ENCODE results near the gene LYST.

Gene LYST

GRCh38 chr1:235742914-235743599, 123.6 kb downstream of the LYST start:
- no peak overlapping the region for H3K27ac Mint-ChIP-seq
- no peaks in the 10 kb centered on the region for H3K36me3 Mint-ChIP-seq (ENCODE audit: low read depth)
- no peak overlapping the region for H3K4me3 Mint-ChIP-seq
- TF ChIP-seq, protein P1, sequence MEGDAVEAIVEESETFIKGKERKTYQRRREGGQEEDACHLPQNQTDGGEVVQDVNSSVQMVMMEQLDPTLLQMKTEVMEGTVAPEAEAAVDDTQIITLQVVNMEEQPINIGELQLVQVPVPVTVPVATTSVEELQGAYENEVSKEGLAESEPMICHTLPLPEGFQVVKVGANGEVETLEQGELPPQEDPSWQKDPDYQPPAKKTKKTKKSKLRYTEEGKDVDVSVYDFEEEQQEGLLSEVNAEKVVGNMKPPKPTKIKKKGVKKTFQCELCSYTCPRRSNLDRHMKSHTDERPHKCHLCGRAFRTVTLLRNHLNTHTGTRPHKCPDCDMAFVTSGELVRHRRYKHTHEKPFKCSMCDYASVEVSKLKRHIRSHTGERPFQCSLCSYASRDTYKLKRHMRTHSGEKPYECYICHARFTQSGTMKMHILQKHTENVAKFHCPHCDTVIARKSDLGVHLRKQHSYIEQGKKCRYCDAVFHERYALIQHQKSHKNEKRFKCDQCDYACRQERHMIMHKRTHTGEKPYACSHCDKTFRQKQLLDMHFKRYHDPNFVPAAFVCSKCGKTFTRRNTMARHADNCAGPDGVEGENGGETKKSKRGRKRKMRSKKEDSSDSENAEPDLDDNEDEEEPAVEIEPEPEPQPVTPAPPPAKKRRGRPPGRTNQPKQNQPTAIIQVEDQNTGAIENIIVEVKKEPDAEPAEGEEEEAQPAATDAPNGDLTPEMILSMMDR (IDR thresholded peaks at IDR 0.05) = no peak
- DNase-seq = no peak
- no peaks in the 10 kb centered on the region for H3K9me3 Mint-ChIP-seq
- no peaks in the 10 kb centered on the region for H3K27me3 Mint-ChIP-seq (ENCODE audit: low read depth, poor library complexity)
- no peaks in the 10 kb centered on the region for H3K4me1 Mint-ChIP-seq

DNA sequence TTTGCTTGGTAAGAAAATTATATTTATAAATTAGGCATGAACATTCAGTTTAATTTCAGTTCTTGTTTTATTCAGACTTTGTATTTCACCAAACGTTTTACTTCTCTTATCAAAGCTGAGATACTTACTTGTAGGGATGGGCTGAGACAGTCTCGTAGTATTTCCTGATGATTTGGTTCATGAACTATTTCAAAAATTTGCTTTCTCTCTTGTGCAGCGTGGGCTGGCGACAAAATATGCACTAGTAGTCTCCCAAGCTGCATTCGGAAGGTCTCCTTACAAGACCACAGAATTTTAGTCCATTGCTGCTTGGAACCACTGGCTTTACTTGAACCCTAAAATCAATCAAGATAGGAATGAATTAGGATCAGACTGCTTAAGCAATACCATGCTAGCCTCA, 125.4 kb downstream of the LYST start:
- Mint-ChIP-seq H3K27me3 (ENCODE audit: low read depth, poor library complexity) (peaks cover 3% of the 10 kb centered on the region), H3K4me1 (no peaks in the 10 kb centered on the region), H3K27ac (no peak overlapping the region), H3K4me3 (no peak overlapping the region), H3K36me3 (ENCODE audit: low read depth) (no peaks in the 10 kb centered on the region), H3K9me3 (no peaks in the 10 kb centered on the region)
- DNase-seq = no peak
- TF ChIP-seq, protein P1 (IDR thresholded peaks at IDR 0.05) = no peak

GRCh38 chr1:235739631-235740030, 127.1 kb downstream of the LYST start:
- TF ChIP-seq, protein P1 (IDR thresholded peaks at IDR 0.05) = no peak
- H3K4me1 Mint-ChIP-seq = no peaks in the 10 kb centered on the region
- no peak overlapping the region for H3K4me3 Mint-ChIP-seq
- peaks cover 3% of the 10 kb centered on the region for H3K27me3 Mint-ChIP-seq (ENCODE audit: low read depth, poor library complexity)
- DNase-seq = no peak
- H3K36me3 Mint-ChIP-seq (ENCODE audit: low read depth) = no peaks in the 10 kb centered on the region
- no peaks in the 10 kb centered on the region for H3K9me3 Mint-ChIP-seq
- H3K27ac Mint-ChIP-seq = no peak overlapping the region

DNA sequence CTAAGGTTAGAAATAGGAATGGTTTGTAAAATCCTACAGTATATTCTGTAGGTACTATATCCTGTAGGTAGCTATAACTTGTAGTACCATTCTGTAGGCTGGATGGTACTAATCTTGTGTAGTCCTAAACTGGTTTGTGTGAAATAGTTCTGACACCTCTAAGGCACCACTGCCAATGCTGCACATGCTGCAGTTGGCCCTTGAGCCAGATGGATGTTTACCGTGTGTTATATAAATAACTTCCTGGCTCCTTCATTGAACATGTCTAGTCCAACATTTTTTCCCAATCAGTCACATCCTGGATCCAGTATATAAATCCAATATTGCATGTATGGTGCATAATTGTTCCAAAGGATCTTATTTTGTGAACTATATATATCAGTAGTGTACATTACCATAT, 127.6 kb downstream of the LYST start:
- no peak overlapping the region for H3K4me3 Mint-ChIP-seq
- TF ChIP-seq, protein P1 (IDR thresholded peaks at IDR 0.05) = no peak
- H3K27ac Mint-ChIP-seq = no peak overlapping the region
- no peaks in the 10 kb centered on the region for H3K9me3 Mint-ChIP-seq
- no peak for DNase-seq
- H3K27me3 Mint-ChIP-seq (ENCODE audit: low read depth, poor library complexity) = peaks cover 3% of the 10 kb centered on the region
- H3K4me1 Mint-ChIP-seq = no peaks in the 10 kb centered on the region
- no peaks in the 10 kb centered on the region for H3K36me3 Mint-ChIP-seq (ENCODE audit: low read depth)

GRCh38 chr1:235737751-235738150, 129.0 kb downstream of the LYST start:
- H3K9me3 Mint-ChIP-seq = no peaks in the 10 kb centered on the region
- no peaks in the 10 kb centered on the region for H3K36me3 Mint-ChIP-seq (ENCODE audit: low read depth)
- no peak overlapping the region for H3K27ac Mint-ChIP-seq
- H3K27me3 Mint-ChIP-seq (ENCODE audit: low read depth, poor library complexity) = peaks cover 3% of the 10 kb centered on the region
- no peaks in the 10 kb centered on the region for H3K4me1 Mint-ChIP-seq
- H3K4me3 Mint-ChIP-seq = no peak overlapping the region
- TF ChIP-seq, protein P1 (IDR thresholded peaks at IDR 0.05) = no peak
- DNase-seq = no peak

GRCh38 chr1:235736263-235736662, 130.4 kb downstream of the LYST start:
- Mint-ChIP-seq H3K27ac (no peak overlapping the region), H3K4me3 (no peak overlapping the region), H3K4me1 (no peaks in the 10 kb centered on the region), H3K9me3 (no peaks in the 10 kb centered on the region), H3K36me3 (ENCODE audit: low read depth) (no peaks in the 10 kb centered on the region), H3K27me3 (ENCODE audit: low read depth, poor library complexity) (peaks cover 3% of the 10 kb centered on the region)
- no peak for DNase-seq
- TF ChIP-seq, protein P1 (IDR thresholded peaks at IDR 0.05) = no peak
